OCI-LY7 (cell line): Measurements from ENCODE around the gene VENTX.

Source experiments
- CTCF ChIP-seq: fragments of 200-600 bp; sonication (generic); conservative IDR thresholded peaks from 2 replicates; pipeline ENCODE4 v1.5.1; 2014; ENCODE audit warnings: mild to moderate bottlenecking, antibody characterized with exemption, low read length, moderate library complexity, mixed read lengths
- EZH2phosphoT487 ChIP-seq: fragments of 200-600 bp; sonication (generic); IDR thresholded peaks from 2 replicates; pipeline ENCODE4 v1.6.1; 2018; ENCODE audit warnings: low read depth, borderline replicate concordance, mild to moderate bottlenecking, mixed run types, antibody characterized with exemption, low read length, moderate library complexity, mixed read lengths

- TF ChIP-seq CTCF (no peak), EZH2phosphoT487 (no peak)
Observed at GRCh38 chr10:133282846-133283390, 45.3 kb downstream of the VENTX start.
